NCI-H526 (cell line): ENCODE measurements around the gene RAD51C.
A peak's percentile ranks its signal among the peaks of the same experiment; 100 is the strongest.
"Not testable (repeated sequence)": the region's sequence is repeated elsewhere in the genome, so short reads cannot be mapped to it uniquely, and the experiment has no call there.

Experiments
- DNase-seq, 2 experiments: peaks; one replicate each; lab custom pipeline; 2025; lab: John Stamatoyannopoulos, UW

Gene RAD51C

GRCh38 chr17:58692239-58693055 is at the start of gene RAD51C:
Gene RAD51C (plus strand): TSS chr17:58692602. CDS start chr17:58692644, 42 bp downstream.
- DNase-seq: peak; percentile 67 to 90

GRCh38 chr17:58643147-58643546 is 49.3 kb upstream of the RAD51C start:
- DNase-seq: no peak

DNA sequence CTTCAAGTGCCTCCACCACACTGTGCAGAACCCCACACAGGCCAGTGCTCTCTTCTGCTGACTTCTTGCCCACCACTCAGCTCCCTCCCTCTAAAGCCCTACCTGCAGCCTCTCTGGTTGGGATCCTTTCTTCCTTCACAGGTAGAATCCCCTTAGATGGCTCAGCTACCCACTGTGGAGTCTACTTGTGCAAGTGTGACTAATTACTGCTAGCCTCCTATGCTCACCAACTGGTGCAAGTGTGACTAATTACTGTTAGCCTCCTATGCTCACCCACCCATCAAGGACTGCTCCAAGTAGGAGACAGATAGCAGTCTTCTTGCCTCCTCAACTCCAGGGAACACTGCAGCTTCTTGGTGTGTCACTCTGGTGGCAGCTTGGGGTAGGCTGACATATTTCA is 44.2 kb upstream of the RAD51C start:
- no peak for DNase-seq

GRCh38 chr17:58657962-58658803 is 34.2 kb upstream of the RAD51C start:
- peak in 1 of 2 experiments; percentile 4 for DNase-seq

DNA sequence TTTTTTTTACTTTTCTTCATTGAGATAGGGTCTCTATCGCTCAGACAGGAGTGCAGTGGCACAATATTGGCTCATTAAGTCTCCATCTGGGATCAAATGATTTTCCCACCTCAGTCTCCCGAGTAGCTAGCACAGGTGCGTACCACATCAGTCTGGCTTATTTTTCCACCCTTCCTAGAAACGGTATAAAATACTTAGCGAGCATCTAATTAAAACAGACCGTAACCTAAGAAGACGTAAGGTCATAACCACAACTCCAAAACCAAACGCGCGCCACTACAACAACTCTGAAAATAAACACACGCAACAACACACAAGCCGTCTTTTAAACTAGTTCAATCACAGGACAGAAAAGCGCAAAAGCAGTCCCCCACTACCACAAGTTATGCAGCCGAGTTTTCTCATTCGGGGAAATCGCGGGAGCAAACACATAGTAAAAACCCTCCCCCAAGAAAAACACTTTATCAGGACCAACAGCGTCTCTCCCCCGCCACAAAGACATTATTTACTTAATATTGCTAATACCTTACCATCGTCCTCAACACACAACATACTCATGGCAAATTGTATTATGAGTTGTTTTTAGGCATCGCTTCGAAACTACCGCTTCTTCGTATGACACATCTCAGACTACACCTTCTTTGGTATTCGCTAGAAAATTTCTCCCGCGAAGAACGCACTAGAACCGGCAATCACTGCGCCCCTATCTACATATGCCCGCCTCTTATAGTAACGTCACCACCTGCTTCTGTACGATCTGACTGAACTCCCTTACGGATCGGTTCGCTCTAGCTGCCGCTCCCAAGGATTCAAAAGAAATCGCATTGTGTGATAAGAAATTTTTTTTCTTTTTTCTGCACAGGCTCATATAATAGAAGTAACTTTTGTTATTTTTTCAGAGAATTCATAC is 33.3 kb upstream of the RAD51C start:
- peak; percentile 98 to 99 for DNase-seq

GRCh38 chr17:58659714-58660084 is 32.7 kb upstream of the RAD51C start:
- not testable (repeated sequence) for DNase-seq

- DNase-seq: no peak
Observed at GRCh38 chr17:58660621-58661020, 31.8 kb upstream of the RAD51C start.

DNA sequence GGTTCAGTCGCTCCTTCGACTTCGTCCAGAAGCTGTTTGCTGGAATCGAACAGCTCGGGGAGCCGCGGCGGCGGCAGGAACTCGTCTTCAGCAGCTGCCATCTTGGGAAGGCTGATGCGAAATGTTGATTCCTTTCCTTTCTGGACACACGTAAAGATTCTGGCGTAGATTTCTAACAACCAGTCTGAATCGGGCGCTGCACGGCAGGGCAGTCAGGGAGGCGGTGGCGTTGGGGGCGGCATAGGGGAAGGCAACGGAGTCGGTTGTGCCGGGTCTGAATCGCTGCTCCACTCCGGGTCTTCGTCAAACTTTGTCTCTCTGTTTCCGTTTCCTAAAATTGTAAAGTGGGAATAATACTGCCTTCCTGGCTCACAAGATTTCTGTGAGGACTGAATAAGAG is 30.9 kb upstream of the RAD51C start:
- no peak for DNase-seq

DNA sequence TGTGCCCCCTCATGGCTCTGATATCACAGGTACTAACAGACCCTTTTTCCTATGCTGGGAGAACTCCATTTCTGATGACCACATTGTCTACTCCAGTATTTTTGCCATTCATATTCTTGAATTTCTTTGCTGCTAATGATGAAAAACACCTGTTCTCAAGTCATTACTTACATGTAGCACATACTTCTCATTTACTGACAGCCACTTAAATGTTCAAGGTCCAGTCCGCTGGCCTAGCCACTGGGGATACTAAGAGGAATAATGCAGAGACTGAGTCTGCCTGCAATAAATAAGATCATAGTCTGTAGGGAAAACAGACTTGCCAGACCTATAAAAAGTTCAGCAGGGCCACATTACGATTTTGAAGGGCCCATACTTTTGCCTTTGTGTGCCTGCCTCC is 28.1 kb upstream of the RAD51C start:
- DNase-seq: no peak

DNA sequence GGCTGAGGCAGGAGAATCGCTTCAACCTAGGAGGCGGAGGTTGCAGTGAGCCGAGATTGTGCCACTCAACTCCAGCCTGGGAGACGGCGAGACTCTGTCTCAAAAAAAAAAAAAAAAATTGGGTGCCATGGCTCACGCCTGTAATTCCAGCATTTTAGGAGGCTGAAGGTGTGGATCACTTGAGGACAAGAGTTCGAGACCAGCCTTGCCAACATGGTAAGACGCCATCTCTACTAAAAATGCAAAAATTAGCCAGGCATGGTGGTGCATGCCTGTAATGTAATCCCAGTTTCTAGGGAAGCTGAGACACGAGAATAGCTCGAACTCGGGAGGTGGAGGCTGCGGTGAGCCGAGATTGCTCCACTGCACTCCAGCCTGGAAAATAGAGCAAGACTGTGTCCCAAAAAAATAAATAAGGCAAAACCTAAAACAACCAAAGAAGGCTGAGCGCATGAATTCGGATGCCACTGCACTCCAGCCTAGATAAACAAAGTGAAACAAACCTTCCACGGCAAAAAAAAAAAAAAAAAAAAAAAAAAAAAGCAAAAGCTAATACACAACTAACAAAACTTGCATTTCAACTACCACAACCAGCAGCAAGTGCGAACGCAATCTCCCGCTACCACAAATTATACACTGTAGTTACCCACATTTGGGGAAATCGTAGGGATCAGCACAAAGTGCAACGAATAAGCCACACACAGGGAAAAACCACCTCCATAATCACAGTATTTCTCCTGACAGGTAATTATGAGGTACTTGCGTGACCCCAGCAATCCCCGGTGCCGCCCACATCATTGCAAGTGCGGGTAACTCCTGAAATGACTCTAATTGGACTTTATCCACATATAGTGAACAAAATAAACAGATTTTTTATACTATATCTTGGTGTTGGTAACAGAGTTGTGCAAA is 26.2 kb upstream of the RAD51C start:
- no peak for DNase-seq

GRCh38 chr17:58666858-58667267 is 25.5 kb upstream of the RAD51C start:
- peak; percentile 21 to 30 for DNase-seq

DNA sequence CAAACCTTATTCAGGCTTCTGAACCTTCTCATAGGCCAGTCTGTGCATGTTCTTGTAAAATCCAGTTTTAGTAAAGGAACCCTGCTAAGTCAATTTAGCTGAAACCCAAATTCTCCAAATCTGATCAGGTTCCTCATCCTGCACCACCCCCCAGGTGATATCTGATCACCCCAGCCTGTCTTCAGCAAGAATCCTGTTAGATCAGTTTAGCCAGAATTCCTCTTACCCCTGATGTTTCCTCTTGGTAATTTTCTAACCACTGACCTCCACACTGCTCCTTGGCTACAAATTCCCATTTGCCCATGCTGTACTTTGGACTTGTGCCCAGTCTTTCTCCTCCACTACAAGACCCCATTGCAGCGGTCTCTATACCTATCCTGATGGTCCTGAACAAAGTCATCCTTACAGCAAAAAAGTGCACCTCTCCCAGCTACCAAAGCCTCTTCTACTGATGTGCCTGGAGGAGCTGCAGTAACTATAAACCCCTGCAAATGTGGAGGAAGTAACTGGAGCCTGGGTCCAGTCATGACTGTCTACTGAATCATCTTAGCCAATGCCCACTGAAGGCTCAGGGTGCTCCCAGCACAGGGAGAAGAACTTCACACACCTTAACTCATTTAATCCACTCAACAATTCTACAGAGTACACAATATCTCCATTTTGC is 24.3 kb upstream of the RAD51C start:
- DNase-seq: no peak

DNA sequence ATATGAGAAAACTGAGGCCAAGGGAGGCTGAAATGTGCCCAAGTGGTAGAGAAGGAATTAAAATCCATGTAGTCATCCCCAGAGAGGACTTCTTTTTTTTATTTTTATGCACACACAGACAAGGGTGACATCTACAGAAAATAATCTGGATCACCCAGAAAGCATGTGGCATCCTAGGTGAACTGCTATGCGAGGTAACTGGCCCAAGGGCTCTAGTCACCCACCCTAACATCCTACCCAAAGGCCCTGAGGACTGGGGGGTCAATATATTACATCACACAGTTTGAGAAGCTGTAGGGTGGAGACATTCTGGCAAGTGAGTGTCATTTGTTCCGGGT is 23.8 kb upstream of the RAD51C start:
- no peak for DNase-seq

- no peak for DNase-seq
Observed at GRCh38 chr17:58669853-58670252, 22.5 kb upstream of the RAD51C start.

- no peak for DNase-seq
Observed at GRCh38 chr17:58671969-58672368, 20.4 kb upstream of the RAD51C start.

- DNase-seq: no peak
Observed at GRCh38 chr17:58677194-58677880, 15.1 kb upstream of the RAD51C start.

DNA sequence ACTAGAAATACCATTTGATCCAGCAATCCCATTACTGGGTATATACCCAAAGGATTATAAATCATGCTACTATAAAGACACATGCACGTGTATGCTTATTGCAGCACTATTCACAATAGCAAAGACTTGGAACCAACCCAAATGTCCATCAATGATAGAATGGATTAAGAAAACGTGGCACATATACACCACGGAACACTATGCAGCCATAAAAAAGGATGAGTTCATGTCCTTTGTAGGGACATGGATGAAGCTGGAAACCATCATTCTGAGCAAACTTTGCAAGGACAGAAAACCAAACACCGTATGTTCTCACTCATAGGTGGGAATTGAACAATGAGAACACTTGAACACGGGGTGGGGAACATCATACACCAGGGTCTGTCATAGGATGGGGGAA is 14.1 kb upstream of the RAD51C start:
- not testable (repeated sequence) for DNase-seq

GRCh38 chr17:58679263-58680037 is 13.0 kb upstream of the RAD51C start:
- DNase-seq: peak; percentile 62 to 76

GRCh38 chr17:58680038-58680369 is 12.4 kb upstream of the RAD51C start:
- no peak for DNase-seq
